K562 (cell line): ENCODE results near the gene GAK. TPM values are rescaled to one million over a fixed set of nuclear protein-coding genes. Genes with fewer than 3 reads are reported as not detected.

ENCODE experiments used
- ATAC-seq: fragments of 200-7000 bp; cut with Tn5 transposase; 3 replicates; pipeline ENCODE4 v1.9.1; 2020; ENCODE audit warnings: moderate library complexity
- BruUV-seq: library from RNA; stranded (reverse); fragments of 400-500 nt; replicated peaks from 2 replicates; lab custom pipeline; 2021; lab: Mats Ljungman, UMichigan
- CTCF ChIA-PET: fragments of 300-600 bp; formaldehyde crosslinking; extraction: SDS; loops from one replicate; lab custom pipeline; 2021; ENCODE audit warnings: low intra/inter-chr PET ratio; lab: Yijun Ruan, JAX
- POLR2A ChIA-PET: fragments of 300-600, 350-650 bp; sonication (Branson Sonifier 250); formaldehyde crosslinking; extraction: SDS; loops from one replicate; lab custom pipeline; 2021; ENCODE audit warnings: antibody characterized with exemption, inconsistent platforms; lab: Yijun Ruan, JAX
- DNase-seq, 4 experiments: peaks; one replicate each; pipeline versions ENCODE4 v3.0.0 to v3.0.0-alpha.2; 2011 to 2018; ENCODE audit warnings: low spot score in 3 of 4, mixed read lengths in 3 of 4; ENCODE audit errors: extremely low read depth in 1 of 4
- FAIRE-seq: peaks from 2 replicates; lab custom pipeline; 2011; peaks lifted over from hg19 to GRCh38; lab: Jason Lieb, UNC
- H2AFZ ChIP-seq: 2 replicates; pipeline ENCODE4 v1.6.0; 2011; ENCODE audit warnings: low read depth, low read length, control low read depth, inconsistent platforms
- H3K27ac ChIP-seq: fragments of 200-600 bp; 3 replicates; pipeline ENCODE4 v1.8.0; 2011; ENCODE audit warnings: low read depth, mild to moderate bottlenecking, control low read depth, inconsistent platforms, low read length, moderate library complexity, mixed read lengths; ENCODE audit errors: extremely low read depth
- H3K27me3 ChIP-seq, 2 experiments: fragments of 300-600 bp in 1 of 2; 2 replicates in 1 of 2; 3 replicates in 1 of 2; pipeline versions ENCODE4 v1.6.0 to v1.8.0; 2011; ENCODE audit warnings: inconsistent platforms in 2 of 2, low read length in 2 of 2, mild to moderate bottlenecking in 1 of 2, mixed read lengths in 1 of 2, moderate library complexity in 1 of 2; ENCODE audit not compliant: control insufficient read depth in 2 of 2, insufficient read depth in 2 of 2
- H3K36me3 ChIP-seq: fragments of 300-600 bp; 3 replicates; pipeline ENCODE4 v1.8.0; 2011; ENCODE audit warnings: mild to moderate bottlenecking, low read length, inconsistent platforms; ENCODE audit not compliant: control insufficient read depth, insufficient read depth
- H3K4me1 ChIP-seq, 2 experiments: fragments of 200-600 bp in 1 of 2; replicated peaks in 1 of 2; 2 replicates in 1 of 2; 3 replicates in 1 of 2; pipeline versions ENCODE4 v1.5.1 to v1.8.0; 2011; ENCODE audit warnings: inconsistent platforms in 2 of 2, low read length in 2 of 2, mild to moderate bottlenecking in 1 of 2, mixed read lengths in 1 of 2, moderate library complexity in 1 of 2; ENCODE audit not compliant: control insufficient read depth in 2 of 2, insufficient read depth in 2 of 2
- H3K4me2 ChIP-seq: 2 replicates; pipeline ENCODE4 v1.6.1; 2011; ENCODE audit warnings: low read length, control low read depth, inconsistent platforms, mixed read lengths; ENCODE audit not compliant: insufficient read depth
- H3K4me3 ChIP-seq: fragments of 200-600 bp; sonication (generic), shearing (Covaris generic); 2 replicates; pipeline ENCODE4 v1.5.1; 2016; ENCODE audit warnings: control low read depth, inconsistent platforms
- H3K79me2 ChIP-seq: fragments of 200-600 bp; 3 replicates; pipeline ENCODE4 v1.8.0; 2011; ENCODE audit warnings: low read length, inconsistent platforms; ENCODE audit not compliant: control insufficient read depth, insufficient read depth
- H3K9ac ChIP-seq, 2 experiments: 2 replicates each; pipeline versions ENCODE4 v1.6.0 to v1.6.1; 2011; ENCODE audit warnings: low read depth in 2 of 2, low read length in 2 of 2, control low read depth in 1 of 2, inconsistent platforms in 1 of 2, mild to moderate bottlenecking in 1 of 2, mixed read lengths in 1 of 2; ENCODE audit not compliant: insufficient read depth in 1 of 2
- H3K9me1 ChIP-seq: one replicate; pipeline ENCODE4 v1.6.0; 2011; ENCODE audit warnings: inconsistent platforms, mild to moderate bottlenecking, low read length, moderate library complexity; ENCODE audit not compliant: control insufficient read depth, insufficient read depth
- H3K9me3 ChIP-seq: replicated peaks from 2 replicates; pipeline ENCODE4 v1.5.1; 2011; ENCODE audit warnings: low read depth, low read length, inconsistent platforms; ENCODE audit not compliant: control insufficient read depth, insufficient read depth
- H4K20me1 ChIP-seq: replicated peaks from 2 replicates; pipeline ENCODE4 v1.6.1; 2011; ENCODE audit warnings: low read length, inconsistent platforms, mixed read lengths; ENCODE audit not compliant: control insufficient read depth, insufficient read depth
- DPF2 ChIP-seq: fragments of 450-650 bp; IDR thresholded peaks from 2 replicates; pipeline ENCODE4 v1.6.1; 2016
- FOS ChIP-seq: IDR thresholded peaks from 3 replicates; pipeline ENCODE4 v1.6.1; 2011; ENCODE audit not compliant: insufficient read length; ENCODE audit errors: extremely low read depth
- FUS ChIP-seq: fragments of 200-400 bp; formaldehyde crosslinking; optimal IDR thresholded peaks from 2 replicates; pipeline ENCODE3; 2017; ENCODE audit warnings: low read depth, low read length
- KDM2B ChIP-seq: fragments of 250-450 bp; sonication (Bioruptor Pico); IDR thresholded peaks from 2 replicates; pipeline ENCODE4 v1.8.0; 2021; ENCODE audit warnings: mild to moderate bottlenecking, moderate library complexity
- MAFK ChIP-seq: IDR thresholded peaks from 2 replicates; pipeline ENCODE4 v1.6.1; 2011; ENCODE audit warnings: low read length, improper control_type of control experiment
- PTBP1 ChIP-seq: fragments of 200-400 bp; formaldehyde crosslinking; IDR thresholded peaks from 2 replicates; pipeline ENCODE4 v1.6.1; 2017; ENCODE audit warnings: low read depth, low read length
- SREBF1 ChIP-seq: fragments of 150-350 bp; IDR thresholded peaks from 2 replicates; pipeline ENCODE4 v1.6.1; 2014; ENCODE audit warnings: antibody characterized with exemption, low read depth, low read length, borderline replicate concordance
- TCF3 ChIP-seq: sonication (generic); formaldehyde crosslinking; IDR thresholded peaks from 2 replicates; pipeline ENCODE4 v1.4.0; 2020; ENCODE audit warnings: mild to moderate bottlenecking, missing genetic modification reagents
- ZBED1 ChIP-seq: IDR thresholded peaks from 2 replicates; pipeline ENCODE4 v1.6.1; 2014
- ZBTB7A ChIP-seq: IDR thresholded peaks from 2 replicates; pipeline ENCODE4 v1.6.1; 2011; ENCODE audit warnings: low read depth, mild to moderate bottlenecking, low read length, moderate library complexity, borderline replicate concordance; ENCODE audit not compliant: control insufficient read depth
- ZC3H11A ChIP-seq: IDR thresholded peaks from 2 replicates; pipeline ENCODE4 v1.6.1; 2012; ENCODE audit warnings: low read depth, low read length, improper control_type of control experiment
- ZNF780A ChIP-seq: fragments of 250-450 bp; sonication (Bioruptor Pico); IDR thresholded peaks from 2 replicates; pipeline ENCODE4 v1.5.0; 2021; ENCODE audit warnings: mild to moderate bottlenecking
- WGBS: fragments of 100-300 bp; shearing (Covaris generic); methylation state at CpG from one replicate; pipeline ENCODE4 v1.1.6; 2016; ENCODE audit warnings: low coverage, mixed read lengths; ENCODE audit not compliant: insufficient coverage; ENCODE audit errors: missing lambda C conversion rate; 5-methylcytosine and 5-hydroxymethylcytosine counted together
- in situ Hi-C: fragments of 300-500 bp; cut with MboI; formaldehyde crosslinking; loops from 4 replicates; pipeline ENCODE4 v1.15.0; 2018; ENCODE audit warnings: inconsistent platforms, mixed read lengths
- intact Hi-C: fragments of 100-400 bp; cut with micrococcal nuclease; formaldehyde crosslinking; loops from 2 replicates; pipeline ENCODE4 v1.14.2; 2022
- polyA plus RNA-seq, 8 experiments: library from polyadenylated mRNA; depleted of rRNA in 4 of 8; stranded (reverse) in 5 of 8; unstranded in 3 of 8; fragments of >200 nt; fragmentation: Nextera tagmentation in 2 of 8; fragmentation: Illumina TruSeq in 1 of 8; extraction: Ambion mirVana in 2 of 8; extraction: Trizol in 1 of 8; gene quantifications; 2 replicates each; pipeline versions ENCODE4 v1.2.1 to v1.2.3, GENCODE V29; 2011 to 2014; ENCODE audit warnings: inconsistent platforms in 1 of 8, missing spikeins in 1 of 8
- total RNA-seq, 7 experiments: library from RNA; depleted of rRNA in 6 of 7; stranded (reverse); fragments of >200 nt in 6 of 7; fragmentation: Illumina TruSeq in 2 of 7; extraction: Trizol in 2 of 7; gene quantifications; 2 replicates each; pipeline versions ENCODE4 v1.2.1 to v1.2.3, GENCODE V29; 2011 to 2021; ENCODE audit warnings: low replicate concordance in 1 of 7
- TF ChIP-seq, protein P1 (sequence below), 3 experiments: IDR thresholded peaks in 2 of 3; conservative IDR thresholded peaks in 1 of 3; 2 replicates each; pipeline ENCODE4 v1.5.1; 2011 to 2012; ENCODE audit warnings: low read length in 3 of 3, mild to moderate bottlenecking in 3 of 3, control low read depth in 2 of 3, improper control_type of control experiment in 1 of 3, inconsistent platforms in 1 of 3, low read depth in 1 of 3, mixed read lengths in 1 of 3, moderate library complexity in 1 of 3; ENCODE audit not compliant: insufficient read depth in 2 of 3
- TF ChIP-seq, protein P2 (sequence below): fragments of 250-450 bp; sonication (Bioruptor Pico); IDR thresholded peaks from 2 replicates; pipeline ENCODE4 v1.5.0; 2021
- TF ChIP-seq, protein P3 (sequence below), 2 experiments: fragments of 450-650 bp; IDR thresholded peaks; 2 replicates each; pipeline ENCODE4 v1.6.1; 2016

GAK gene
- total and polyA plus RNA-seq, 9 of the 15 experiments (the other 6 are each of a cell fraction or from before 2014, with no cell fraction given): 1.3 to 102 (median 16.2) TPM

DNA sequence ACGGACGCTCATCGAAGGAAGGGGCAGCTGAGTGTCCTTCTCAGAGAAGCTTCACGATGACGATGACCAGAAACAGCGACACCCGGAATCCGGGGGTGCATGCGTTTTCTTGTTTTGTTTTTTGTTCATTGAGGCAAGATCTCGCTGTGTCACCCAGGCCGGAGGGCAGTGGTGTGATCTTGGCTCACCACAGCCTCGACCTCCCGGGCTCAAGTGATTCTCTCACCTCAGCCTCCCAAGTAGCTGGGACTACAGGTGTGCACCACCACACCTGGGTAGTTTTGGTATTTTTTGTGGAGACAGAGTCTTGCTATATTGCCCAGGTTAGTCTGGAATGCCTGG, 21.4 kb upstream of the GAK start:
- Histone ChIP-seq H3K36me3 (no peaks in the 10 kb centered on the region), H2AFZ (no peak overlapping the region), H3K9me1 (no peaks in the 10 kb centered on the region), H3K4me3 (no peak overlapping the region), H4K20me1 (no peaks in the 10 kb centered on the region), H3K9me3 (no peaks in the 10 kb centered on the region), H3K79me2 (no peaks in the 10 kb centered on the region), H3K4me1 (peaks cover 0 to 37% of the 10 kb centered on the region in 2 experiments; a peak in 2 of 5 replicates), H3K9ac (no peak overlapping the region; a peak in 1 of 4 replicates)
- BruUV-seq: no TSS peak
- POLR2A ChIA-PET: interaction anchor here (0.6 kb wide), 1 partner anchor 41 kb away, joined by 3 read pairs; no protein-coding TSS in a partner anchor
- intact Hi-C loops: no loop called here
- CTCF ChIA-PET: no interaction called here
- DNase-seq: no peak
- no peak for ATAC-seq
- FAIRE-seq: no peak
- no peak for TF ChIP-seq MAFK
- no peak for TF ChIP-seq PTBP1
- TF ChIP-seq ZC3H11A: no peak
- TF ChIP-seq, protein P1, sequence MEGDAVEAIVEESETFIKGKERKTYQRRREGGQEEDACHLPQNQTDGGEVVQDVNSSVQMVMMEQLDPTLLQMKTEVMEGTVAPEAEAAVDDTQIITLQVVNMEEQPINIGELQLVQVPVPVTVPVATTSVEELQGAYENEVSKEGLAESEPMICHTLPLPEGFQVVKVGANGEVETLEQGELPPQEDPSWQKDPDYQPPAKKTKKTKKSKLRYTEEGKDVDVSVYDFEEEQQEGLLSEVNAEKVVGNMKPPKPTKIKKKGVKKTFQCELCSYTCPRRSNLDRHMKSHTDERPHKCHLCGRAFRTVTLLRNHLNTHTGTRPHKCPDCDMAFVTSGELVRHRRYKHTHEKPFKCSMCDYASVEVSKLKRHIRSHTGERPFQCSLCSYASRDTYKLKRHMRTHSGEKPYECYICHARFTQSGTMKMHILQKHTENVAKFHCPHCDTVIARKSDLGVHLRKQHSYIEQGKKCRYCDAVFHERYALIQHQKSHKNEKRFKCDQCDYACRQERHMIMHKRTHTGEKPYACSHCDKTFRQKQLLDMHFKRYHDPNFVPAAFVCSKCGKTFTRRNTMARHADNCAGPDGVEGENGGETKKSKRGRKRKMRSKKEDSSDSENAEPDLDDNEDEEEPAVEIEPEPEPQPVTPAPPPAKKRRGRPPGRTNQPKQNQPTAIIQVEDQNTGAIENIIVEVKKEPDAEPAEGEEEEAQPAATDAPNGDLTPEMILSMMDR (IDR thresholded peaks at IDR 0.05 in 2 of 3, conservative IDR thresholded peaks at IDR 0.05 in 1 of 3; ENCODE audit: insufficient read depth in 2 of 3, low read depth in 1 of 3, low read length in 3 of 3): no peak
- TF ChIP-seq ZNF780A (CRISPR knock-in tag): no peak
- no peak for TF ChIP-seq KDM2B
- TF ChIP-seq TCF3 (CRISPR knock-in tag): no peak
- no peak for TF ChIP-seq FOS
- TF ChIP-seq ZBED1: no peak
- TF ChIP-seq SREBF1: no peak
- no peak for TF ChIP-seq DPF2
- TF ChIP-seq, protein P2, sequence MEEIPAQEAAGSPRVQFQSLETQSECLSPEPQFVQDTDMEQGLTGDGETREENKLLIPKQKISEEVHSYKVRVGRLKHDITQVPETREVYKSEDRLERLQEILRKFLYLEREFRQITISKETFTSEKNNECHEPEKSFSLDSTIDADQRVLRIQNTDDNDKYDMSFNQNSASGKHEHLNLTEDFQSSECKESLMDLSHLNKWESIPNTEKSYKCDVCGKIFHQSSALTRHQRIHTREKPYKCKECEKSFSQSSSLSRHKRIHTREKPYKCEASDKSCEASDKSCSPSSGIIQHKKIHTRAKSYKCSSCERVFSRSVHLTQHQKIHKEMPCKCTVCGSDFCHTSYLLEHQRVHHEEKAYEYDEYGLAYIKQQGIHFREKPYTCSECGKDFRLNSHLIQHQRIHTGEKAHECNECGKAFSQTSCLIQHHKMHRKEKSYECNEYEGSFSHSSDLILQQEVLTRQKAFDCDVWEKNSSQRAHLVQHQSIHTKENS (CRISPR knock-in tag): no peak
- TF ChIP-seq FUS: no peak
- TF ChIP-seq, protein P3, sequence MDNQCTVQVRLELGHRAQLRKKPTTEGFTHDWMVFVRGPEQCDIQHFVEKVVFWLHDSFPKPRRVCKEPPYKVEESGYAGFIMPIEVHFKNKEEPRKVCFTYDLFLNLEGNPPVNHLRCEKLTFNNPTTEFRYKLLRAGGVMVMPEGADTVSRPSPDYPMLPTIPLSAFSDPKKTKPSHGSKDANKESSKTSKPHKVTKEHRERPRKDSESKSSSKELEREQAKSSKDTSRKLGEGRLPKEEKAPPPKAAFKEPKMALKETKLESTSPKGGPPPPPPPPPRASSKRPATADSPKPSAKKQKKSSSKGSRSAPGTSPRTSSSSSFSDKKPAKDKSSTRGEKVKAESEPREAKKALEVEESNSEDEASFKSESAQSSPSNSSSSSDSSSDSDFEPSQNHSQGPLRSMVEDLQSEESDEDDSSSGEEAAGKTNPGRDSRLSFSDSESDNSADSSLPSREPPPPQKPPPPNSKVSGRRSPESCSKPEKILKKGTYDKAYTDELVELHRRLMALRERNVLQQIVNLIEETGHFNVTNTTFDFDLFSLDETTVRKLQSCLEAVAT (IDR thresholded peaks at IDR 0.05): no peak
- TF ChIP-seq ZBTB7A: no peak
- TF ChIP-seq, all 486 proteins: peak for 0
- Histone ChIP-seq H3K27ac (no peak overlapping the region), H3K4me2 (no peak overlapping the region), H3K27me3 (no peaks in the 10 kb centered on the region)
- in situ Hi-C loops: no loop called here
- 94% methylated on average over 12 of the region's 13 CpGs for WGBS
